ENCODE data around the gene IL2RG.

- TF ChIP-seq EZH2 (IDR thresholded peaks at IDR 0.05; ENCODE audit: insufficient read depth, poor library complexity, severe bottlenecking), result no peak
- no peak for TF ChIP-seq EZH2phosphoT487 (IDR thresholded peaks at IDR 0.05; ENCODE audit: insufficient read depth, low read depth)
Measured at GRCh38 chrX:71151366-71151765, 40.0 kb upstream of the IL2RG start.
